ENCODE data around the gene FRY. TPM values are rescaled to one million over a fixed set of nuclear protein-coding genes. Genes with fewer than 3 reads are reported as not detected.

FRY gene
- total RNA-seq, 2 experiments from 2014 or later, result 3.0 to 7.0 TPM

- no peak for TF ChIP-seq EZH2phosphoT487 (IDR thresholded peaks at IDR 0.05; ENCODE audit: borderline replicate concordance, low read depth, low read length)
- H3K4me3 ChIP-seq (ENCODE audit: low read depth, low read length, poor library complexity, severe bottlenecking), result peak within 1 kb of the TSS; percentile 79
- ChIA-PET POLR2A (interaction anchor here (0.5 to 1.3 kb wide), 16 partner anchors 8 to 406 kb away, joined by 3 to 6 read pairs (median 3); partner anchors contain the start of gene N4BP2L1), CTCF (ENCODE audit: unreplicated experiment) (no interaction called here)
- peaks cover 32% of the 10 kb centered on the region for H3K36me3 ChIP-seq (ENCODE audit: insufficient read depth, low read length)
- DNase-seq (ENCODE audit: low spot score), result peak; percentile 94
- no peaks in the 10 kb centered on the region for H4K20me1 ChIP-seq (ENCODE audit: insufficient read depth, low read length)
- no peaks in the 10 kb centered on the region; the same call in 1 of the 2 replicates for H3K9me3 ChIP-seq (ENCODE audit: low read length)
- no peaks in the 10 kb centered on the region for H3K9me2 ChIP-seq (ENCODE audit: insufficient read depth, low read length)
- BruUV-seq (replicated peaks), result TSS peak; percentile 92
- peaks cover 24% of the 10 kb centered on the region; the same call in 1 of the 2 replicates for H3K79me2 ChIP-seq (ENCODE audit: insufficient read depth, low read depth, low read length)
- H3K4me2 ChIP-seq (ENCODE audit: low read length), result peak within 1 kb of the TSS; percentile 90
- peak within 1 kb of the TSS; percentile 78 for H2AFZ ChIP-seq (ENCODE audit: low read length)
- H3K4me1 ChIP-seq (ENCODE audit: insufficient read depth, low read length, poor library complexity, severe bottlenecking), result peaks cover 27% of the 10 kb centered on the region
- H3K27ac ChIP-seq (ENCODE audit: low read depth, low read length, poor library complexity, severe bottlenecking), result peak within 1 kb of the TSS; percentile 92
- intact Hi-C loops (cut with micrococcal nuclease; ENCODE audit: unreplicated experiment), result loop anchor here (2.0 to 10.0 kb wide), 7 partner anchors 68 to 1153 kb away; partner anchors contain the start of genes HSPH1, N4BP2L2 and PDS5B
Observed at GRCh38 chr13:32315238-32316027, 283.9 kb downstream of the FRY start, which contains the start of the genes BRCA2 and ZAR1L. BRCA2 (plus strand) TSS chr13:32315508; CDS start chr13:32316461, 953 bp downstream. ZAR1L (minus strand) TSS chr13:32315363; CDS start chr13:32311925, 3,438 bp downstream.

GRCh38 chr13:32316028-32316339 lies 284.4 kb downstream of the FRY start:
- H2AFZ ChIP-seq (ENCODE audit: low read length), result peak overlapping the region; percentile 78
- BruUV-seq (replicated peaks), result no TSS peak
- ChIA-PET CTCF (ENCODE audit: unreplicated experiment) (no interaction called here), POLR2A (interaction anchor here (0.6 to 1.2 kb wide), 4 partner anchors 49 to 406 kb away, joined by 3 to 4 read pairs (median 3); no protein-coding TSS in a partner anchor)
- H3K9me2 ChIP-seq (ENCODE audit: insufficient read depth, low read length), result no peaks in the 10 kb centered on the region
- intact Hi-C loops (cut with micrococcal nuclease; ENCODE audit: unreplicated experiment), result loop anchor here (5.0 to 10.0 kb wide), 5 partner anchors 69 to 1154 kb away; partner anchors contain the start of genes HSPH1 and PDS5B
- H3K9me3 ChIP-seq (ENCODE audit: low read length), result no peaks in the 10 kb centered on the region; the same call in 1 of the 2 replicates
- peak overlapping the region; percentile 90 for H3K4me2 ChIP-seq (ENCODE audit: low read length)
- no peaks in the 10 kb centered on the region for H4K20me1 ChIP-seq (ENCODE audit: insufficient read depth, low read length)
- H3K27ac ChIP-seq (ENCODE audit: low read depth, low read length, poor library complexity, severe bottlenecking), result peak overlapping the region; percentile 92
- TF ChIP-seq CTCF (conservative IDR thresholded peaks at IDR 0.05; ENCODE audit: low read length) (no peak), EZH2phosphoT487 (IDR thresholded peaks at IDR 0.05; ENCODE audit: borderline replicate concordance, low read depth, low read length) (no peak)
- peak overlapping the region; percentile 79 for H3K4me3 ChIP-seq (ENCODE audit: low read depth, low read length, poor library complexity, severe bottlenecking)
- no peak for DNase-seq (ENCODE audit: low spot score)
- peaks cover 24% of the 10 kb centered on the region; the same call in 1 of the 2 replicates for H3K79me2 ChIP-seq (ENCODE audit: insufficient read depth, low read depth, low read length)
- peaks cover 26% of the 10 kb centered on the region for H3K4me1 ChIP-seq (ENCODE audit: insufficient read depth, low read length, poor library complexity, severe bottlenecking)
- peaks cover 38% of the 10 kb centered on the region for H3K36me3 ChIP-seq (ENCODE audit: insufficient read depth, low read length)

- peak; percentile 17 for DNase-seq (ENCODE audit: low spot score)
- CTCF ChIA-PET (ENCODE audit: unreplicated experiment), result no interaction called here
- Histone ChIP-seq H2AFZ (ENCODE audit: low read length) (peak overlapping the region; percentile 78), H3K79me2 (ENCODE audit: insufficient read depth, low read depth, low read length) (peaks cover 24% of the 10 kb centered on the region; the same call in 1 of the 2 replicates), H3K4me2 (ENCODE audit: low read length) (peak overlapping the region; percentile 90), H3K9me3 (ENCODE audit: low read length) (no peaks in the 10 kb centered on the region; the same call in 1 of the 2 replicates), H3K4me3 (ENCODE audit: low read depth, low read length, poor library complexity, severe bottlenecking) (peak overlapping the region; percentile 79), H3K27ac (ENCODE audit: low read depth, low read length, poor library complexity, severe bottlenecking) (peak overlapping the region; percentile 92), H3K36me3 (ENCODE audit: insufficient read depth, low read length) (peaks cover 43% of the 10 kb centered on the region), H3K4me1 (ENCODE audit: insufficient read depth, low read length, poor library complexity, severe bottlenecking) (peaks cover 26% of the 10 kb centered on the region), H4K20me1 (ENCODE audit: insufficient read depth, low read length) (no peaks in the 10 kb centered on the region), H3K9me2 (ENCODE audit: insufficient read depth, low read length) (no peaks in the 10 kb centered on the region)
- BruUV-seq (replicated peaks), result no TSS peak
- TF ChIP-seq CTCF (conservative IDR thresholded peaks at IDR 0.05; ENCODE audit: low read length), result no peak
- no peak for TF ChIP-seq EZH2phosphoT487 (IDR thresholded peaks at IDR 0.05; ENCODE audit: borderline replicate concordance, low read depth, low read length)
- intact Hi-C loops (cut with micrococcal nuclease; ENCODE audit: unreplicated experiment), result loop anchor here (5.0 to 10.0 kb wide), 5 partner anchors 69 to 1154 kb away; partner anchors contain the start of genes HSPH1 and PDS5B
- POLR2A ChIA-PET, result interaction anchor here (0.6 to 1.0 kb wide), 4 partner anchors 9 to 124 kb away, joined by 3 to 7 read pairs (median 3); no protein-coding TSS in a partner anchor
Observed at GRCh38 chr13:32316501-32316900, 284.9 kb downstream of the FRY start.
